GM15510 (cell line): ENCODE results near the gene KAT2A.
A peak's percentile ranks its signal among the peaks of the same experiment; 100 is the strongest.

ENCODE experiments used
- POLR2A ChIP-seq: IDR thresholded peaks from 3 replicates; pipeline ENCODE4 v1.6.1; 2011; ENCODE audit warnings: borderline replicate concordance; ENCODE audit not compliant: insufficient read length; ENCODE audit errors: extremely low read depth

KAT2A gene

DNA sequence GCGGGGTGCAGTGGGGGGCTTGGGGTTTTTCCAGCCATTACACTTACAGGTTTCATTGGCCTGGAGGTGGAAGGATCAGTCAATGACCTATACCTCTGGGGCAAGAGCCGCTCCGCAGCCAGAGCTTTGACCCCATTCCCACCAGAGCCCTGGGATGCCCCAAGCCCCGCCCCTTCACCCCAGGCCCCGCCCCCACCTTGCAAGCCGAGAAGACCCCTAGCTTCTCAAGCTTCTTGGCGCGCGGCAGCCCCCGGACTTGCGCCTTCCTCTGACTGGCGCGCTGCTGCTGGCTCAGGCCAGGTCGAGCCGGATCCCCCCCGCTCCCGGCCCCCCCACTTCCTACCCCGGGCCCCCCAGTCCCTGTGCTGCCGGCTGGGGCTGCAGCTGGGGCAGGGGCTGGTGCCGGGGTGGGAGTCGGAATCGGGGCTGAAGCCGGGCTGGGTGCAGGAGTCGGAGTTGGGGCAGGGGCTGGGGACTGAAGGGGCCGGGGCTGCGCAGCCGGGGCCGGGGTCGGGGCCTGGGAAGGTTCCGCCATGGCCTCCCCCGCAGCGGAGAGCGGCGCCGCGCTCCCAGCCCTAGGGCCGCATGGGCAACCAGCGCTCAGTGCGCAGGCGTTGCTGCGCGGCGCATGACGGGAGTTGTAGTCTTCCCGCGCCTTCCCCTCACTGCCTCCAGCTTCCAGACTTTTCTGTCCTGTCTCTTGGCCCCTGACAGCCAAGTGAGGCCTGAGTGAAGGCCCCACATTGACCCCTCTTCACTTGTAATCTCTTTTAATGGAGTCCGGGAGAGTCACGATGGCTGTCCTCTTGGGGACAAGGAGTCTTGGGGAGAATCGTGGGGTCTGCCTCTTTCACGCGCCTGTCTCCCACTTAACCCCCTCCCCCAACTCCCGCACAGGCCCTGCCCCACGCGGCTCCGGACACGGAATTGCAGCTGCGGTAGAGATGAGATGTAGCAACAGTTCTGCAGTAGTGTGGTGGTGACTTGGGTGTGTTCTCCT lies at the start of gene KAT2A:
Gene KAT2A, minus strand, starts transcription at position 598 of the 1,000 bp plus-strand sequence. Its CDS starts 63 bp downstream, at position 535.
- peak; percentile 83 for TF ChIP-seq POLR2A

DNA sequence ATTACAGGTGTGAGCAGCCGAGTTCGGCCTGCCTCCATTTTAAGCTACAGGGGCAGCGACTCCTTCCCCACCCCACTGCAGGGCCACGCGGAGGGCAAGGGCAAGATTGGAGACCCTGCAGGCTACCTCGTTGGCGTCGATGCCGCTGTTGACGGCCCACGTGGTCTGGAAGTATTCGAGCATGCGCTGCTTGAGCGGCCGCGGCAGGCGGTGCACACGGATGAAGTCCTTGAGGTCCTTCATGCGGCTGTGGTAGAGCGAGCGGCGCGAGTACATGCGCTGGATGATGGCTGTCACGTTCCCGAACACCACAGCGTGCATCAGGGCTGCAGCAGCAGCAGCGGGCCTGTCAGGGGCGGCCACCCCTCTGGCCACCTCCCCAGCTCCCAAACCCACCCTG lies 48.2 kb upstream of the KAT2A start:
- no peak for TF ChIP-seq POLR2A

DNA sequence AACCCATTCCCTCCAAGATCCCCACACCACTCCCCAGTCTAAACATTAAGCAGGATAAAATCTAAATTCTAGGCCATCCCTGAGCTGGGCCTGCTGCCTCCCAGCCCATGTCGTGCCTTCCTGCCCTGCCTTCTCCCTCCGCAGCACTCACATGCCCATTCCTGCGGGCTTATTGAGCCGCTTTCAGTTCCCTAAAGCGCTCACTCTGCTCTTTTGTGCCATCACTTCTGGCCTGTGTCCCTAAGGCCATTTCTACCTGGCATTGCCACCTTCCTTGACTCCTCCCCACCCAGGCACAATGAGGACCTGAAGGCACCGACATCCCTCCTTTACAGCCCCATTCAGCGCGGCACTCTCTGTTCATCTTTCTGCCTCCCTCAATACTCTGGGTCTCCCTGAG lies 46.6 kb upstream of the KAT2A start:
- no peak for TF ChIP-seq POLR2A

DNA sequence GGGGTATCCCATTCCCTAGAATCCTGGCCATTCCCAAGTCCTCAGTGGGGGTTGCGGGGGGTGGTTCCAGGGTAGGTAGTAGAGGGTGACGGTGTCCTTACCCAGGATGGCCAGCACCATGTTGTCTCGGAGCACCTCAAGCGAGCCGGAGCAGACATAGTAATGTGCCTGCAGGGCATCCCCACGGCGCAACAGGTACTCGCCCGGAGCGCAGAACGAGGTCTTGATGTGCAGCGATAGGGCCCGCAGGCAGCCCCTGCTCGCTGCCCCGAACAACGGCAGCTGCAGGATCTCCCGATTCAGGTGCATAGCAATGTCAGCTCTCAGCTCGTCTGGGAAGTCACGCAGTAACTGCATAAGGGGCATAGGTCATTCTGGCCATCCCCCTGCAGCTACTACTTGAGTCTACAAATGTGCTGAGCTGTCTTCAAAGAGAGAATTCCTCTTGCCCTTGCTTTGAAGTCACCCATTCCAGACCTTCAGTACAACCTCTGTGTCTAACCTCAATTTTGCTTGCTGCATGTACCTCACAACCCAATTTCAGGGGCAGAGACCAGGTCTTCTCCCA lies 45.1 kb upstream of the KAT2A start:
- no peak for TF ChIP-seq POLR2A

DNA sequence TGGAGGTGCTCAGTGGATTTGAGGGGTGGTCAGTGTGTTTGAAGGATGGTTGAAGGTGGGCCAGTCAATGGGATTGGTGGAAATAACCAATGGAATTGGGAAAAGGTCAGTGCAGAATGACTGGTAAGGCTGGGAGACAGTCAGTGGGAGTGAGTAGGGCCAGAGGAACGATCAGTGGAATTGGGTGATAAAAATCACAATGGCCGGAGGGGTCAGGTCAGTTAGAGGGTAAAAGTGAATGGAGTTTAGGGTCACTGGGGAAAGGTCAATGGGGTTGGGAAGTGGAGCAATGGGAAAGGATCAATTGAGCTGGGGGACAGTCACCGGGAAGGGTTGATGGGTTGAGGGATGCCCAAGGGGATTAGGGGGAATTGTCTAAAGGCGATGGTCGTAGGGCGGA lies 44.6 kb upstream of the KAT2A start:
- TF ChIP-seq POLR2A, result no peak

DNA sequence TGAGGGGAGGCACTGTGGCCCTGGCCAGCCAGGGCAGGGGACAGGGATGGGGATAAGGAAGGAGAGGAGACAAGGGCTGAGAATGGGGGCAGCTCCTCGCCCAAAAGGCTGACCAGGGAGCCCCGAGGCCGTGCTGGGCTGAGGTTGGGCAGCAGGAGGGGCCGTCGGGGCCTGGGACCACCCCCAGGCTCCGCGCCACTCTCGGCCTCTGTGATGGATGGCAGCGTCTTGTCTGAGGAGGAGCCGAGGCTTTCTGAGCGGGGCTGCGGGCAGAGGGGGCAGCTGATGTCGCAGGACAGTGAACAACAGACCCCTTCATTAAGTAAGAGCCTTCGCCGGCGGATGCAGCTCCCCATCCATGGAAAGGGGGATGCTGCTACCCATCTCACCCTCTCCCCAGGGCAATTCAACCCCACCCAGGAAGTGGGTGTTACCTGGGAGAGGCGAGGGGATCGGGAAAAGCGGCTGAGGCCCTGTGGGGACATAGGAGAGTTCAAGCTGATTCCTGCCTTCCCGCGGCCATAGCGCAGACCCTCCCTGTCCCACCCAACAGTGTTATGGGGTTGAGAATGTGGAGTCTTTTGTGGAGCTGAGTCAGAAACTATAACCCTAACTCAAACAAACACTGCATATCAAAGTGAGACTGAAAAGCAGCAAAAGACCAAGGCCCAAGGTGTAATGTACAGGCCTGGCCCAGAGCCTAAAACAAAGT lies 42.7 kb upstream of the KAT2A start:
- TF ChIP-seq POLR2A, result no peak

DNA sequence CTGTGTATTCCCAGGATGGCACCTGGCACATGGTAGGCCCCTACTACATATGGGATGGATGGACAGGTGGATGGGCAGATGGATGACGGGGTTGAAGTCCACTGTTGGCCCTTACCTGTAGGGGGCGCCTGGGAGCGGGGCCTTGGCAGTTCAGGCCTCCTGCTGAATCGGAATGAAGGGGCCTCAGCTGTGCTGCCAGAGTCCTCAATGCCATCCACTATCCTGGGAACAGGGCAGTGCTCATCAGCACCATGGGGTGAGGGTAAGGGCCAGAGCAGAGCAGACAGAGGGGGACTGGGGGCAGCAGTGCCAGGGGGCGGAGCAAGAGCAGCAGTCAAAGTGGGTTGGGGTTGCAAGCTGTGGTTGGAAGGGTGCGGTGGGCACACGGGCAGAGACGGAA lies 41.9 kb upstream of the KAT2A start:
- TF ChIP-seq POLR2A, result no peak

DNA sequence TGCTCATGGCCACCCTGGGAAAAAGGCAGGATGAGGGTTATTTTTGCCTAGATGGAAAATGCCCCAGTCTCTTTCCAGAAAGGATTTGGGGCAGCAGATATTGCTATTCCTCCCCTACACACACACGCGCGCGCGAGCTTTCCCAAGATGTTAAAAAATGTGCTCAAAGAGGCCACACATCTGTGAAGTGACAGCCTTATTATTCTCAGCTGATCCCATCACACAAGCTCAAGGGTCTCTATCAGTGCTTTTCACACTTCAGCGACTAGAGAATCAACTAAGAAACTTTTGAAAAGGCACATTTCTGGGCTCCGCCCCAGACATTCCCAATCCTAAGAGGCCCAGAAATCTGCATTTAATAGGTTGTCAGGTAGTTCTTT lies 39.4 kb upstream of the KAT2A start:
- TF ChIP-seq POLR2A, result no peak

DNA sequence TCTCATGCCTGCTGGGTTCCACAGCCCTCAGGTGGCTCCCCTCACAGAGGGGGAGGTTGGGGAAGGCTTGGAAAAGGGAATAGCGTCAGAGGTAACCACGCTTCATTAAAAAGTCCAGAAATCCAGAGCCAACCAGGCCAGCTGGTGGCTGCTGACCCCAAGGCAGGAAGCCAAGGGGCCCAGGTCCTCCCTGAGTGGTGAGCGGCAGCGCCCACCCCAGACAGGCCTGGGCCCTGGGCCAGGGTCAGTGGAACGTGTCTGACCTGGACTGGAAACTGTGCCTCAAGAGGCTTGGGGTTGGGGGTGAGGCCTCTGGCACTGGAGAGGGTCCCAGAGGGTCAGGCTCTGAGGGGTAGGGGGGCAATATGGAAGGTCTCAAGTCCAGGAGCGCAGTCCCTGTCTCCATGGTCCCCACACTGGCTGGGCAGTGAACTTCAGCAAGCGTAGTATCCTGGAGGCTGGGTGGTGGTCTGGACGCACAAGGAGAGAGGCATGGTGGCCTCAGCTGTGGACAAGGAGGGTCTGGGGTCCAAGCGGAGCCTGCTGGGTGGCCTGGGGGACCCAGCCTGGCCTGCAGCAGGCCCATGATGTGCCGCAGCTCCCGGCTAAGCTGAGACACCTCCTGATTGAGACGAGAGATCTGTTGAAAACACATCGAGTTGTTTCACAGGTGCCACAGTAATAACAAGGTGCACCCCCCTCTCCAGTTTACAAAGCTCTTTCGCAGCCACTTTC lies 38.8 kb upstream of the KAT2A start:
- no peak for TF ChIP-seq POLR2A

DNA sequence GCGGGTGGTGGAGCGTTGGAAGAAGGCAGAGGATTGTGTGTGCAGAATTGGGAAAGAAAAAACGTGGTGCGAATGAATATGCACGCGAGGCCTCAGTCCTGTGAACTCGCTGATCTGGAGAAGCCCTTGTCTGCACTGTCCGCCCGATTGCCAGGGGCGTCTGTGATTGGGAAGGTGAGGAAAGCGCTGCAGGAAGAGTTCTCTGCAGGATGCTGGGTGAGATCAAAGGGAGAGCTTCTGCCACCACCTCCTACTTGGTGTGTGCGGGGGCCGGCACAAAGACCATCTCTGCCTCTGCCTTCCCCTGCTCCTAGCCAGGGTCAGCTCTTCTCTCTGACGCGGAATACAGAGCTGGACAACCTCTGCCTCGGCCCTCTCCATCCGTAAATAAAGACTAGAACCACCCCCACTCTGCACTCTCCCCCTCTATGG lies 34.5 kb upstream of the KAT2A start:
- TF ChIP-seq POLR2A, result no peak

DNA sequence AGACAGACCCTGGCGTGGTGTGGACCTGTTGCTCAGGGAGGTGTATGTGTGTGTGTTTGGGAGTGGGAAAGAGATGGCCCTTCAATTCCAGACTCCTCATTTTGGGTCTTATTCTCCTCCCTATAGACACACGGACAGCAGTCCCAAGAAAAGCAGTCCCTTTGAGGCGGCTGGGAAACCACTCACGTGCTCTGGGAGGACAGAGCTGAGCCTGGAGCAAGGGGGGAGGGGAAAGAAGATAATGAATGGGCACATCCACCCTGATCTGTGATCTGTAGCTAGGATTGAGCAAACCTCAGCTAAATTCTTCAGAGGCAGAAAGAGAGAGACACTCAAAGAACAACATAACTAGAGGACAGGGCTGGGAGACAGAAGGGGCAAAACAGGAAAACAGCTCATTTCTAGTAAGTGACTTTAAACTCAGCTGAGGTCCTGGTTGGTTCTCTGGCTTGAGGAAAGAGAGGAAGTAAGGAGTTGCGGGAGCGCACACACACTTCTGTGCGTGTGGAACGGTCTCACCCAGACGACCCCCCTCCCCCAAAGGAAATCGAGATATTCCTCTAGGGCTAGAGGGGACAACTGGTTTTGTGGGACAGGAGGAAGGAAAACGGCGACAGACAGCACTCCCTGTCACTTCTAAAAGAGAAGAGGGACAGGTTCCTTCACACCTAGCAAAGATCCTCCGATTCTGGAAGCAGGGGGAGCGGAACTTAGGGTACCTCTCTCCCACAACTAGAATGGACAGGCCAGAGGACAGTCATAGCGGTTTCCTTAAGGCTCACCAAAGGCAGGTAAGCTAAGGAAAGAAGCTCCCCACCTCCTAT lies 33.0 kb upstream of the KAT2A start:
- TF ChIP-seq POLR2A, result no peak

DNA sequence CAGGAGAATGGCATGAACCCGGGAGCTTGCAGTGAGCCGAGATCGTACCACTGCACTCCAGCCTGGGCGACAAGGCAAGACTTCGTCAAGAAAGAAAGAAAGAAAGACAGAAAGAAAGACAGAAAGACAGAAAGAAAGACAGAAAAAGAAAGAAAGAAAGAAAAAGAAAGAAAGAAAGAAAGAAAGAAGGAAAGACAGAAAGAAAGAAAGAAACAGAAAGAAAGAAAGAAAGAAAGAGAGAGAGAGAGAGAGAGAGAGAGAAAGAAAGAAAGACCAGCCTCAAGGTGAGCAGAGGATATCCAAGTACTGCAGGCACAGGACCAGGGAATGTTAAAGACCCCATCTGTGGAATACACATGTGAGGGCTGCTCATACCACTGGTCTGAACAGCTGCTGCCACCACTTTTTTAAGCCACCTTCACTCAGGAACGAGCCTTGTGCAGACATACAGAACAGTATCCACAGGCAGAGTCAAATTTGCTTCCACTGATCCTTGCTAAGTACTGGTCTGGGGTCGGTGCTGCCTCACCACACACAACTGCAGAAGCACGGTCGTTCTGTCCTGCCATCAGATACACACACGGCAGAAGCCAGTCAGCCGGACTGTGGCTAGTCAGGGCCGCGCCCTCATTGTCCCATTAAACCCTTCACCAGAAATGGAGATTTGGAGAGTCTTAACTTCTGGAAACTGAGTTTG lies 25.9 kb upstream of the KAT2A start:
- no peak for TF ChIP-seq POLR2A

DNA sequence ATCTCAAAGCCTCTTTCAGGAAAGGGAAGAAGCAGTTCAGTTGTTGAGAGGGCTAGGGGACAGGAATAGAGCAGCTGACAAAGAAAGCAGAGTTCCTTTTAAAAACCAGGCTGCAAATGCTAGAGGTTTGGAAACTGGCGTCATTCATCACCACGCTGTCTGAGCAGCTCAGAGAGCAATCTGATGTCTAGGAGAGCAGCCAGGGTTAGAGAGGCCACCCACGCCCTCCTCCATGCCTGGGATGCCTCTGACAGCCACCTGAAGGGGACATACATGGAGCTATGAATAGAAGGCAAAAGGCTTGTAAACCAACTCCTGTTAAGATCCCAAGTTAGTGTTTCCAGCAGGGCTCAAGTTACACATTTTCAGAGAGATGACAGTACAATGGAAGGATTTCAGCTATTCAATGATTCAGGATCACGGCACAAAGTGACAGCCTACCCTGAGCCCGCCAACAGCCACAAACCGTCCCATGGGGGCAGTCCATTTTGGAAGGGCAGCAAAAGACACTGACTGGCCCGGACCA lies 21.3 kb upstream of the KAT2A start:
- no peak for TF ChIP-seq POLR2A
